Natural killer cell (primary cell): ENCODE data around the gene MYZAP. TPM values are rescaled to one million over a fixed set of nuclear protein-coding genes. Genes with fewer than 3 reads are reported as not detected.

Experiments
- ATAC-seq, 3 donors: fragments of 150-1000 bp in 2 of 3; fragments of 200-7000 bp in 1 of 3; cut with Tn5 transposase; 1 replicate in 1 of 3; 2 replicates in 2 of 3; pipeline ENCODE4 v1.10.0; 2021; ENCODE audit warnings: mild to moderate bottlenecking in 2 of 3, moderate library complexity in 2 of 3
- DNase-seq, 2 donors: peaks; one replicate each; pipeline versions ENCODE4 v3.0.0 to v3.0.0-alpha.2; 2013 to 2021; ENCODE audit warnings: mixed read lengths in 1 of 2
- H3K27ac ChIP-seq: one replicate; pipeline ENCODE4 v1.5.1; 2013; ENCODE audit warnings: mild to moderate bottlenecking, low read length
- H3K27me3 ChIP-seq: one replicate; pipeline ENCODE4 v1.6.1; 2013; ENCODE audit warnings: low read length; ENCODE audit not compliant: control insufficient read depth, insufficient read depth
- H3K36me3 ChIP-seq: one replicate; pipeline ENCODE4 v1.6.1; 2013; ENCODE audit warnings: low read length; ENCODE audit not compliant: control insufficient read depth, insufficient read depth
- H3K4me1 ChIP-seq: one replicate; pipeline ENCODE4 v1.6.1; 2013; ENCODE audit warnings: low read length; ENCODE audit not compliant: control insufficient read depth, insufficient read depth
- H3K4me3 ChIP-seq: one replicate; pipeline ENCODE4 v1.5.1; 2013; ENCODE audit warnings: low read length
- H3K9me3 ChIP-seq: one replicate; pipeline ENCODE4 v1.6.1; 2013; ENCODE audit warnings: low read length; ENCODE audit not compliant: control insufficient read depth, insufficient read depth
- H3K27ac Mint-ChIP-seq, 2 donors: one replicate each; pipeline ENCODE4 v1.8.0; 2022; ENCODE audit warnings: mild to moderate bottlenecking in 2 of 2, mixed read lengths in 2 of 2, moderate library complexity in 1 of 2
- H3K27me3 Mint-ChIP-seq, 2 donors: one replicate each; pipeline ENCODE4 v1.8.0; 2022; ENCODE audit warnings: low read depth in 2 of 2, mixed read lengths in 2 of 2
- H3K36me3 Mint-ChIP-seq: one replicate; pipeline ENCODE4 v1.8.0; 2022; ENCODE audit warnings: mixed read lengths
- H3K4me1 Mint-ChIP-seq, 2 donors: one replicate each; pipeline ENCODE4 v1.8.0; 2022; ENCODE audit warnings: mixed read lengths in 2 of 2
- H3K4me3 Mint-ChIP-seq: one replicate; pipeline ENCODE4 v1.8.0; 2022; ENCODE audit warnings: mild to moderate bottlenecking, moderate library complexity, mixed read lengths
- H3K9me3 Mint-ChIP-seq, 2 donors: one replicate each; pipeline ENCODE4 v1.8.0; 2022; ENCODE audit warnings: mixed read lengths in 2 of 2
- CTCF ChIP-seq: fragments of 200-600 bp; IDR thresholded peaks from one replicate; pipeline ENCODE4 v1.8.0; 2022; ENCODE audit warnings: antibody characterized with exemption
- WGBS: methylation state at CpG from one replicate; pipeline ENCODE4 v1.1.7; 2013; ENCODE audit warnings: missing lambda C conversion rate; ENCODE audit not compliant: insufficient coverage; 5-methylcytosine and 5-hydroxymethylcytosine counted together
- intact Hi-C: fragments of 100-400 bp; cut with micrococcal nuclease; formaldehyde crosslinking; loops from one replicate; pipeline ENCODE4 v1.14.2; 2022
- total RNA-seq, 4 donors: library from RNA; stranded (reverse); fragments of 120-200 nt in 1 of 4; gene quantifications; one replicate each; pipeline versions ENCODE4 v1.2.3 to v1.2.4, GENCODE V29; 2013 to 2022

The MYZAP gene
- total RNA-seq, 3 donors from 2014 or later (not counting 1 experiment from before 2014, with no cell fraction given): not detected

- Mint-ChIP-seq H3K9me3 (no peaks in the 10 kb centered on the region), H3K27me3 (peaks cover 26% of the 10 kb centered on the region in 2 donors), H3K36me3 (no peaks in the 10 kb centered on the region), H3K27ac (no peak overlapping the region), H3K4me1 (peaks cover 4 to 5% of the 10 kb centered on the region in 2 donors), H3K4me3 (no peak overlapping the region)
- H3K27ac ChIP-seq: no peak overlapping the region
- TF ChIP-seq CTCF: no peak
- no peak for ATAC-seq
- intact Hi-C loops: no loop called here
- H3K4me1 ChIP-seq: peaks cover 5% of the 10 kb centered on the region
- DNase-seq: no peak
- H3K4me3 ChIP-seq: no peak overlapping the region
- WGBS: 73% methylated on average over 1 of the region's 2 CpGs
- H3K36me3 ChIP-seq: no peaks in the 10 kb centered on the region
- no peaks in the 10 kb centered on the region for H3K27me3 ChIP-seq
- no peaks in the 10 kb centered on the region for H3K9me3 ChIP-seq
Measured at GRCh38 chr15:57570340-57570739, 21.4 kb upstream of the MYZAP start.

- WGBS: 92% methylated on average over 3 of the region's 3 CpGs
- H3K27ac Mint-ChIP-seq: no peak overlapping the region
- no peaks in the 10 kb centered on the region for H3K9me3 ChIP-seq
- DNase-seq (no peak), ATAC-seq (no peak)
- H3K4me3 Mint-ChIP-seq: no peak overlapping the region
- no peaks in the 10 kb centered on the region for H3K36me3 ChIP-seq
- intact Hi-C loops: no loop called here
- H3K4me3 ChIP-seq: no peak overlapping the region
- no peaks in the 10 kb centered on the region for H3K27me3 ChIP-seq
- TF ChIP-seq CTCF: no peak
- H3K9me3 Mint-ChIP-seq: no peaks in the 10 kb centered on the region
- no peaks in the 10 kb centered on the region for H3K4me1 Mint-ChIP-seq
- peaks cover under 1% of the 10 kb centered on the region for H3K4me1 ChIP-seq
- H3K27ac ChIP-seq: no peak overlapping the region
- H3K27me3 Mint-ChIP-seq: peaks cover 23 to 26% of the 10 kb centered on the region in 2 donors
- H3K36me3 Mint-ChIP-seq: no peaks in the 10 kb centered on the region
Measured at GRCh38 chr15:57570994-57571393, 20.7 kb upstream of the MYZAP start.

- Mint-ChIP-seq H3K9me3 (no peaks in the 10 kb centered on the region), H3K4me1 (no peaks in the 10 kb centered on the region), H3K36me3 (no peaks in the 10 kb centered on the region), H3K27me3 (peaks cover 18 to 29% of the 10 kb centered on the region in 2 donors), H3K4me3 (no peak overlapping the region), H3K27ac (no peak overlapping the region)
- no peaks in the 10 kb centered on the region for H3K4me1 ChIP-seq
- no peaks in the 10 kb centered on the region for H3K36me3 ChIP-seq
- ATAC-seq (no peak), DNase-seq (no peak)
- no peak overlapping the region for H3K4me3 ChIP-seq
- intact Hi-C loops: no loop called here
- 93% methylated on average over 7 of the region's 7 CpGs for WGBS
- H3K27me3 ChIP-seq: no peaks in the 10 kb centered on the region
- no peaks in the 10 kb centered on the region for H3K9me3 ChIP-seq
- H3K27ac ChIP-seq: no peak overlapping the region
- TF ChIP-seq CTCF: no peak
Measured at GRCh38 chr15:57571725-57572124, 20.0 kb upstream of the MYZAP start.

GRCh38 chr15:57572468-57572867, 19.2 kb upstream of the MYZAP start:
- H3K4me3 ChIP-seq: no peak overlapping the region
- H3K36me3 Mint-ChIP-seq: no peaks in the 10 kb centered on the region
- intact Hi-C loops: no loop called here
- H3K36me3 ChIP-seq: no peaks in the 10 kb centered on the region
- H3K9me3 Mint-ChIP-seq: no peaks in the 10 kb centered on the region
- H3K4me3 Mint-ChIP-seq: no peak overlapping the region
- H3K27ac ChIP-seq: no peak overlapping the region
- TF ChIP-seq CTCF: no peak
- no peaks in the 10 kb centered on the region for H3K4me1 Mint-ChIP-seq
- ATAC-seq (no peak), DNase-seq (no peak)
- H3K9me3 ChIP-seq: no peaks in the 10 kb centered on the region
- 100% methylated on average over 2 of the region's 3 CpGs for WGBS
- peaks cover 20 to 36% of the 10 kb centered on the region in 2 donors for H3K27me3 Mint-ChIP-seq
- H3K27ac Mint-ChIP-seq: no peak overlapping the region
- H3K4me1 ChIP-seq: no peaks in the 10 kb centered on the region
- H3K27me3 ChIP-seq: no peaks in the 10 kb centered on the region
